NB4 (cell line): Measurements from ENCODE around the gene CDH16.

Experiments
- DNase-seq: peaks from one replicate; pipeline ENCODE4 v3.0.0; 2010; ENCODE audit warnings: low read depth
- H3K4me3 ChIP-seq: one replicate; pipeline ENCODE4 v1.5.1; 2011; ENCODE audit warnings: mild to moderate bottlenecking, low read depth, low read length, moderate library complexity
- MYC ChIP-seq: IDR thresholded peaks from 2 replicates; pipeline ENCODE4 v1.6.1; 2011; ENCODE audit warnings: low read depth, low read length
- POLR2A ChIP-seq: IDR thresholded peaks from 2 replicates; pipeline ENCODE4 v1.6.1; 2011; ENCODE audit warnings: mild to moderate bottlenecking; ENCODE audit not compliant: insufficient read length; ENCODE audit errors: extremely low read depth
- TF ChIP-seq, protein P1 (sequence below): IDR thresholded peaks from 2 replicates; pipeline ENCODE4 v1.6.1; 2011; ENCODE audit warnings: low read depth, low read length
- TF ChIP-seq, protein P2 (sequence below): IDR thresholded peaks from one replicate; pipeline ENCODE4 v1.5.1; 2012; ENCODE audit warnings: low read depth, low read length

CDH16 gene, protein sequence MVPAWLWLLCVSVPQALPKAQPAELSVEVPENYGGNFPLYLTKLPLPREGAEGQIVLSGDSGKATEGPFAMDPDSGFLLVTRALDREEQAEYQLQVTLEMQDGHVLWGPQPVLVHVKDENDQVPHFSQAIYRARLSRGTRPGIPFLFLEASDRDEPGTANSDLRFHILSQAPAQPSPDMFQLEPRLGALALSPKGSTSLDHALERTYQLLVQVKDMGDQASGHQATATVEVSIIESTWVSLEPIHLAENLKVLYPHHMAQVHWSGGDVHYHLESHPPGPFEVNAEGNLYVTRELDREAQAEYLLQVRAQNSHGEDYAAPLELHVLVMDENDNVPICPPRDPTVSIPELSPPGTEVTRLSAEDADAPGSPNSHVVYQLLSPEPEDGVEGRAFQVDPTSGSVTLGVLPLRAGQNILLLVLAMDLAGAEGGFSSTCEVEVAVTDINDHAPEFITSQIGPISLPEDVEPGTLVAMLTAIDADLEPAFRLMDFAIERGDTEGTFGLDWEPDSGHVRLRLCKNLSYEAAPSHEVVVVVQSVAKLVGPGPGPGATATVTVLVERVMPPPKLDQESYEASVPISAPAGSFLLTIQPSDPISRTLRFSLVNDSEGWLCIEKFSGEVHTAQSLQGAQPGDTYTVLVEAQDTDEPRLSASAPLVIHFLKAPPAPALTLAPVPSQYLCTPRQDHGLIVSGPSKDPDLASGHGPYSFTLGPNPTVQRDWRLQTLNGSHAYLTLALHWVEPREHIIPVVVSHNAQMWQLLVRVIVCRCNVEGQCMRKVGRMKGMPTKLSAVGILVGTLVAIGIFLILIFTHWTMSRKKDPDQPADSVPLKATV

DNA sequence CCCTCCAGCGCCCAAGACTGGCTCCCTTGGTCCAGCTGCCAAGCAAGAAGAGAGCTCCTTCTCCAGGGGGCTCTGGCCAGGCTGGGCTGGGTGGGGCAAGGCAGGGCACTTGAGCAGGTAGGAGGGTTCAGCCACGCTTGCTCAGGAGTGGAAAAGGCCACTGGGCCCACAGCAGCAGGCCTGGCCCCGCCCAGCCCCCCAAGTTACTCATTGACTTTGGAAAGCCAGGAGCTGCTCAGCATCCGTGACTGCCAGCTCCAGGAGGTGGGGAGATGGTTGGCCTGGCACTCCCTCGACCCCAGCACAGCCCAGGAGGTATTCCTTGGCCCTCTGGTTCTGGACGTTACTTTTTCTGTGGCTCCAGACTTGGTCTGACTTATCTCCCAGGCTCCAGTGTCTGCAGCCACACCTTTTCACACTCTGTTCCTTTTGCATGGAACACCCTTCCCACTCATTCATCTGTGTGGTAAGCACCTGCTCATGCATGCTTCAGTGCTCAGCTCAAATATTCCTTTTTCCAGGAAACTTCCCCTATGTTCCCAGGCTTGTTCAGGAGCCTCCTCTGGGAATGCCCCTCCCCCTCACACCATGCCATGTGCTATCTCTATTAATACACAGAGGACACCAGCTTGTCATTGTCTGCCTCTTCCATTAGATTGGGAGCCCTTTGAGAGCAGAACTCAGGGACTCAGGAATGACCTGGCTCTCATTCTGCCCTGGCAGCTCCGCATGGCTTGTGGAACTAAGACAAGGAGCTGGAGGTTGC is at the start of gene CDH16:
TSS of gene CDH16 (minus strand) at position 83 of the 766 bp plus-strand sequence. CDS start 820 bp downstream, outside the sequence.
- TF ChIP-seq, protein P1, sequence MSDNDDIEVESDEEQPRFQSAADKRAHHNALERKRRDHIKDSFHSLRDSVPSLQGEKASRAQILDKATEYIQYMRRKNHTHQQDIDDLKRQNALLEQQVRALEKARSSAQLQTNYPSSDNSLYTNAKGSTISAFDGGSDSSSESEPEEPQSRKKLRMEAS: no peak
- TF ChIP-seq MYC (no peak), POLR2A (no peak)
- TF ChIP-seq, protein P2, sequence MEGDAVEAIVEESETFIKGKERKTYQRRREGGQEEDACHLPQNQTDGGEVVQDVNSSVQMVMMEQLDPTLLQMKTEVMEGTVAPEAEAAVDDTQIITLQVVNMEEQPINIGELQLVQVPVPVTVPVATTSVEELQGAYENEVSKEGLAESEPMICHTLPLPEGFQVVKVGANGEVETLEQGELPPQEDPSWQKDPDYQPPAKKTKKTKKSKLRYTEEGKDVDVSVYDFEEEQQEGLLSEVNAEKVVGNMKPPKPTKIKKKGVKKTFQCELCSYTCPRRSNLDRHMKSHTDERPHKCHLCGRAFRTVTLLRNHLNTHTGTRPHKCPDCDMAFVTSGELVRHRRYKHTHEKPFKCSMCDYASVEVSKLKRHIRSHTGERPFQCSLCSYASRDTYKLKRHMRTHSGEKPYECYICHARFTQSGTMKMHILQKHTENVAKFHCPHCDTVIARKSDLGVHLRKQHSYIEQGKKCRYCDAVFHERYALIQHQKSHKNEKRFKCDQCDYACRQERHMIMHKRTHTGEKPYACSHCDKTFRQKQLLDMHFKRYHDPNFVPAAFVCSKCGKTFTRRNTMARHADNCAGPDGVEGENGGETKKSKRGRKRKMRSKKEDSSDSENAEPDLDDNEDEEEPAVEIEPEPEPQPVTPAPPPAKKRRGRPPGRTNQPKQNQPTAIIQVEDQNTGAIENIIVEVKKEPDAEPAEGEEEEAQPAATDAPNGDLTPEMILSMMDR: no peak
- no peak within 1 kb of the TSS for H3K4me3 ChIP-seq
- DNase-seq: no peak

DNA sequence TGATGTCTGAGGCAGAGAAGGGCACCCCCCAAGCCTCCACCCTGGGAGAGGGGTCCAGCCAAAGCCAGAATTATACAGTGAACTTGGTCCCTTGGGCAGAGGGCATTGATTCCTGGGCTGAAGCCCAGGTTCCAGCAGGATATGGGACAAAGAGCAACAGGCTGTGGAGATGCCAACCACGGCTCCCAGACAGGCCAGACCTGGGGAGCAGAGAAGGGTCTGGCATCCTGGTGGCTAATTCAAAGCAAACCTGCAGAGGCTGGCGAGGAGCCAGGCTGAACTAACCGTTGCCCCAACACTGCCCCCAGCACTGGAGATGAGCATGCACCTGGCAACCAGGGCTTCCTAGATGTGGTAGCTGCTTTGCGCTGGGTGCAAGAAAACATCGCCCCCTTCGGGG is 45.4 kb upstream of the CDH16 start:
- H3K4me3 ChIP-seq: no peak overlapping the region
- TF ChIP-seq MYC: no peak
- TF ChIP-seq, protein P2: peak; percentile 5
- DNase-seq: no peak

DNA sequence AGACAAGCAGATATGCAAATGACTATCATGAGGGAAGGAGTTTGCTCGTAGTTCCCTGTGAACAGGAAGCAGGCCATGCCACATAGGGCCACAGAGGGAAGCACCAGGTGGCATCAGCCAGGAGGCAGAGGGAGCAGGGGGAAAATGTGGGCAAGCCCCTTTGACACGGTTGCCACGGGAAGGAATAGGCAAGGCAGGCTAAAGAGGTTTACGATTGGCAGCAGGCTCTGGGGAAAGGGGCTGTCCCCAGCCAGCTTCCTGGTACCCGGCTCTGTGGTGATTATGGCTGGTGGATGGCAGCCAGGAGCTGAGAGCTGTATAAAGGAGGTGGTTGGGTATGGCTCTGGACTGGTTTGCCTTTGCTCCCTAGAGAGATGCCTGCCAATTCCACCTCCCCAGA is 43.2 kb upstream of the CDH16 start:
- no peak for DNase-seq
- TF ChIP-seq, protein P1: no peak
- TF ChIP-seq, protein P2: no peak
- TF ChIP-seq POLR2A (no peak), MYC (no peak)
- no peak overlapping the region for H3K4me3 ChIP-seq

DNA sequence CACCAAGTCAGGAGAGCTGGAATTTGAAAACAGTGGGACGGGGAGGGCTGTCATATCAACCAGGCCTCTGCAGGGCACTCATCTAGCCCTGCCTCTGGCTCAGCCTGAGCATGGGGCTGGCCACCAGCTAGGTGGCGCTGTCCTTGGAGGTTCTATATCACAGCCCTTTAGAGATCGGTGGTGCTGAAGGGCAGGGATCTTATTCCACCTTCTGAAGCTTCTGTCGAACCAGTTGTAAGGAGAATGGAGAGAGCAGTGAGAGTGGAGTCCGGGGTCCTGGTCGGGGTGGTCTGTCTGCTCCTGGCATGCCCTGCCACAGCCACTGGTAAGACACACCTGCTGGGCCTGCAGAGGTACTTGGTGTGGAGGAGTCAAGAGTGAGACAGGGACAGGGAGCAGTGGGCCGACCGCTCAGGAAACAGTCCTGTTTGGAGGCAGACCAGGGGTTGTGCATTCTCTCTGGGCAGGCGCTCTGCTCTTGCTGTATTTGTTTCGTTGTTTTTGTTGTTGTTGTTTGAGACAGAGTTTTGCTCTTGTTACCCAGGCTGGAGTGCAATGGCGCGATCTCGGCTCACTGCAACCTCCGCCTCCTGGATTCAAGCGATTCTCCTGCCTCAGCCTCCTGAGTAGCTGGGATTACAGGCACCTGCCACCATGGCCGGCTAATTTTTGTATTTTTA is 42.5 kb upstream of the CDH16 start, which contains the start of gene CES3:
TSS of gene CES3 (plus strand) at position 202 of the 680 bp plus-strand sequence. CDS start at position 244, 42 bp downstream.
- H3K4me3 ChIP-seq: peak within 1 kb of the TSS; percentile 25
- peak; percentile 82 for DNase-seq
- no peak for TF ChIP-seq POLR2A
- TF ChIP-seq MYC: peak; percentile 62
- TF ChIP-seq, protein P1: peak; percentile 36; the same call in 1 of the 2 replicates
- TF ChIP-seq, protein P2: peak; percentile 95

DNA sequence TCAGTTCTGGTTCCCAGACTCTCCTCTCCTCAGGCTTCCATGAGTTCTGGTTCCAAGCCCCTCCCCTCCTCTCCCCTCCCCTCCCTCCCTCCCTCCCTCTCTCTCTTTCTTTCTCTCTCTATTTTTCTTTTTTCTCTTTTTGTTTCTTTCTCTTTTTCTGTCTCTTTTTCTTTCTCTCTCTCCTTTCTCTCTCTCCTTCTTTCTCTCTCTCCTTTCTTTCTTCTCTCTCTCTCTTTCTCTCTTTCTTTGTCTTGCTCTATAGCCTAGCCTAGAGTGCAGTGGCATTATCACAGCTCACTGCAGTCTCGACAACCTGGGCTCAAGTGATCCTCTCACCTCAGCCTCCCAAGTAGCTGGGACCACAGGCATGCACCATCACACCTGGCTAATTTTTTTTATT is 41.6 kb upstream of the CDH16 start:
- no peak for TF ChIP-seq MYC
- H3K4me3 ChIP-seq: no peak overlapping the region
- DNase-seq: no peak
